H1 (cell line): ENCODE data around the gene BCL11A. TPM values are rescaled to one million over a fixed set of nuclear protein-coding genes. Genes with fewer than 3 reads are reported as not detected.
A peak's percentile ranks its signal among the peaks of the same experiment; 100 is the strongest.

Experiments used
- CTCF ChIA-PET: fragments of 300-600 bp; sonication (Branson Sonifier 250); formaldehyde crosslinking; loops from one replicate; lab custom pipeline; 2021; ENCODE audit not compliant: partially characterized antibody; lab: Charles Lee
- POLR2A ChIA-PET: fragments of 300-600 bp; sonication (Branson Sonifier 250); formaldehyde crosslinking; loops from one replicate; lab custom pipeline; 2021; ENCODE audit warnings: inconsistent platforms; ENCODE audit not compliant: partially characterized antibody; lab: Charles Lee
- DNase-seq, 2 experiments: peaks; one replicate each; pipeline versions ENCODE4 v3.0.0 to v3.0.0-alpha.2; 2010 to 2022; ENCODE audit warnings: low spot score in 2 of 2, low read depth in 1 of 2, mixed read lengths in 1 of 2
- FAIRE-seq: peaks from 2 replicates; lab custom pipeline; 2011; peaks lifted over from hg19 to GRCh38; lab: Jason Lieb, UNC
- H2AFZ ChIP-seq: 2 replicates; pipeline ENCODE4 v1.8.1; 2012; ENCODE audit warnings: low read length, inconsistent platforms
- H2AK5ac ChIP-seq: 2 replicates; pipeline ENCODE4 v1.6.1; 2013; ENCODE audit warnings: low read depth, low read length
- H2BK120ac ChIP-seq: replicated peaks from 2 replicates; pipeline ENCODE3; 2013; ENCODE audit warnings: low read depth, low read length, inconsistent platforms
- H2BK12ac ChIP-seq: 2 replicates; pipeline ENCODE4 v1.6.1; 2013; ENCODE audit warnings: low read depth, low read length
- H2BK15ac ChIP-seq: 2 replicates; pipeline ENCODE4 v1.6.1; 2013; ENCODE audit warnings: low read length
- H2BK20ac ChIP-seq: 2 replicates; pipeline ENCODE4 v1.6.1; 2013; ENCODE audit warnings: low read length
- H2BK5ac ChIP-seq: 2 replicates; pipeline ENCODE4 v1.6.1; 2013; ENCODE audit warnings: low read depth, low read length
- H3K14ac ChIP-seq: 2 replicates; pipeline ENCODE4 v1.6.1; 2013; ENCODE audit warnings: inconsistent platforms; ENCODE audit not compliant: insufficient read length
- H3K18ac ChIP-seq: 2 replicates; pipeline ENCODE4 v1.6.1; 2013; ENCODE audit warnings: low read length; ENCODE audit errors: extremely low read depth
- H3K23ac ChIP-seq: 2 replicates; pipeline ENCODE4 v1.6.1; 2013; ENCODE audit warnings: inconsistent platforms; ENCODE audit not compliant: insufficient read length
- H3K23me2 ChIP-seq: 2 replicates; pipeline ENCODE4 v1.6.1; 2013; ENCODE audit warnings: low read depth, low read length
- H3K27ac ChIP-seq: 2 replicates; pipeline ENCODE4 v1.6.1; 2011; ENCODE audit warnings: low read depth, low read length, inconsistent platforms
- H3K27me3 ChIP-seq, 4 experiments: replicated peaks in 1 of 4; 1 replicate in 1 of 4; 2 replicates in 3 of 4; pipeline versions ENCODE4 v1.6.1 to v1.8.1; 2011 to 2013; ENCODE audit warnings: low read length in 3 of 4, mild to moderate bottlenecking in 3 of 4, inconsistent platforms in 2 of 4, mixed read lengths in 2 of 4, moderate library complexity in 1 of 4; ENCODE audit not compliant: control insufficient read depth in 3 of 4, insufficient read depth in 3 of 4; ENCODE audit errors: extremely low read depth in 1 of 4
- H3K36me3 ChIP-seq, 4 experiments: 2 replicates each; pipeline versions ENCODE4 v1.6.1 to v1.8.1; 2011 to 2013; ENCODE audit warnings: mild to moderate bottlenecking in 4 of 4, low read length in 3 of 4, moderate library complexity in 2 of 4, control low read depth in 1 of 4, inconsistent platforms in 1 of 4; ENCODE audit not compliant: insufficient read depth in 4 of 4, control insufficient read depth in 2 of 4
- H3K4ac ChIP-seq: replicated peaks from 2 replicates; pipeline ENCODE3; 2013; ENCODE audit warnings: low read length, low read depth, mixed read lengths, inconsistent platforms; ENCODE audit not compliant: insufficient read length
- H3K4me1 ChIP-seq, 4 experiments: replicated peaks in 1 of 4; 1 replicate in 1 of 4; 2 replicates in 3 of 4; pipeline versions ENCODE4 v1.6.1 to v1.8.1; 2011 to 2013; ENCODE audit warnings: low read length in 3 of 4, inconsistent platforms in 2 of 4, mixed read lengths in 1 of 4; ENCODE audit not compliant: insufficient read depth in 4 of 4, control insufficient read depth in 3 of 4
- H3K4me2 ChIP-seq, 2 experiments: 2 replicates each; pipeline versions ENCODE4 v1.6.1 to v1.8.1; 2011 to 2013; ENCODE audit warnings: low read depth in 2 of 2, low read length in 2 of 2, control low read depth in 1 of 2, inconsistent platforms in 1 of 2, mild to moderate bottlenecking in 1 of 2; ENCODE audit not compliant: insufficient read depth in 1 of 2
- H3K4me3 ChIP-seq, 4 experiments: fragments of 200-600, 300-600 bp in 1 of 4; sonication (generic), shearing (Covaris generic), sonication (Bioruptor Twin) in 1 of 4; 2 replicates each; pipeline versions ENCODE4 v1.5.1 to v1.8.1; 2011 to 2016; ENCODE audit warnings: low read length in 4 of 4, low read depth in 3 of 4, control low read depth in 2 of 4, inconsistent platforms in 2 of 4, mild to moderate bottlenecking in 2 of 4, mixed read lengths in 1 of 4, moderate library complexity in 1 of 4; ENCODE audit not compliant: insufficient read depth in 2 of 4; ENCODE audit errors: extremely low read depth in 1 of 4
- H3K56ac ChIP-seq: replicated peaks from 2 replicates; pipeline ENCODE3; 2013; ENCODE audit warnings: low read depth, mild to moderate bottlenecking, mixed read lengths, low read length, inconsistent platforms; ENCODE audit not compliant: insufficient read length
- H3K79me1 ChIP-seq: 2 replicates; pipeline ENCODE4 v1.6.1; 2013; ENCODE audit warnings: low read depth, low read length, control low read depth
- H3K79me2 ChIP-seq, 2 experiments: 2 replicates each; pipeline versions ENCODE4 v1.6.1 to v1.8.1; 2012 to 2013; ENCODE audit warnings: low read length in 2 of 2, mild to moderate bottlenecking in 2 of 2, inconsistent platforms in 1 of 2; ENCODE audit not compliant: insufficient read depth in 2 of 2, control insufficient read depth in 1 of 2
- H3K9ac ChIP-seq, 4 experiments: replicated peaks in 1 of 4; 1 replicate in 1 of 4; 2 replicates in 3 of 4; pipeline versions ENCODE4 v1.6.1 to v1.8.1; 2011 to 2013; ENCODE audit warnings: low read depth in 3 of 4, low read length in 3 of 4, control low read depth in 2 of 4, mild to moderate bottlenecking in 2 of 4, moderate library complexity in 2 of 4, inconsistent platforms in 1 of 4; ENCODE audit errors: extremely low read depth in 1 of 4
- H3K9me3 ChIP-seq, 2 experiments: 2 replicates each; pipeline versions ENCODE4 v1.6.1 to v1.8.1; 2012 to 2013; ENCODE audit warnings: mild to moderate bottlenecking in 2 of 2, moderate library complexity in 2 of 2, control low read depth in 1 of 2, inconsistent platforms in 1 of 2, low read depth in 1 of 2, low read length in 1 of 2, mixed read lengths in 1 of 2; ENCODE audit not compliant: insufficient read depth in 2 of 2
- H4K20me1 ChIP-seq, 2 experiments: replicated peaks in 1 of 2; 2 replicates each; pipeline versions ENCODE3 to v1.8.1; 2011 to 2013; ENCODE audit warnings: inconsistent platforms in 2 of 2, low read length in 2 of 2, mild to moderate bottlenecking in 1 of 2; ENCODE audit not compliant: insufficient read depth in 2 of 2, control insufficient read depth in 1 of 2
- H4K5ac ChIP-seq: 2 replicates; pipeline ENCODE4 v1.6.1; 2013; ENCODE audit warnings: low read length, low read depth, mixed read lengths, inconsistent platforms; ENCODE audit not compliant: insufficient read length
- H4K8ac ChIP-seq: 2 replicates; pipeline ENCODE4 v1.8.0; 2013; ENCODE audit warnings: mild to moderate bottlenecking, moderate library complexity, low read length, inconsistent platforms; ENCODE audit not compliant: insufficient read depth; ENCODE audit errors: extremely low read depth
- H4K91ac ChIP-seq: replicated peaks from 2 replicates; pipeline ENCODE3; 2013; ENCODE audit warnings: low read length, mixed read lengths, inconsistent platforms; ENCODE audit not compliant: insufficient read length
- RNF2 ChIP-seq: fragments of 200-900, 300-1000 bp; sonication (generic); IDR thresholded peaks from 2 replicates; pipeline ENCODE4 v1.7.1; 2016; ENCODE audit warnings: borderline replicate concordance, low read depth, mild to moderate bottlenecking, antibody characterized with exemption, low read length; ENCODE audit not compliant: poor library complexity, severe bottlenecking; ENCODE audit errors: missing control alignments
- ZNF274 ChIP-seq: IDR thresholded peaks from 2 replicates; pipeline ENCODE4 v1.7.0; 2012; ENCODE audit warnings: low read length, borderline replicate concordance; ENCODE audit errors: extremely low read depth
- WGBS, 2 experiments: shearing (Covaris generic) in 1 of 2; methylation state at CpG; one replicate each; pipeline versions ENCODE4 v1.1.6 to v1.1.7; 2013 to 2015; ENCODE audit warnings: low lambda C conversion rate in 2 of 2, mixed read lengths in 2 of 2, inconsistent platforms in 1 of 2, low coverage in 1 of 2, missing lambda C conversion rate in 1 of 2; ENCODE audit not compliant: insufficient replicate concordance in 2 of 2, insufficient coverage in 1 of 2, insufficient read length in 1 of 2; ENCODE audit errors: extremely low coverage in 1 of 2, missing lambda C conversion rate in 1 of 2; 5-methylcytosine and 5-hydroxymethylcytosine counted together
- polyA plus RNA-seq, 7 experiments: library from polyadenylated mRNA; depleted of rRNA in 3 of 7; stranded (reverse) in 5 of 7; unstranded in 2 of 7; fragments of >200 nt in 5 of 7; fragments of 200-250 nt in 2 of 7; gene quantifications; 1 replicate in 5 of 7; 2 replicates in 1 of 7; 4 replicates in 1 of 7; pipeline versions ENCODE4 v1.2.1 to v1.2.3, GENCODE V29; 2011 to 2013; ENCODE audit warnings: missing spikeins in 2 of 7, mixed read lengths in 2 of 7
- total RNA-seq: library from RNA; stranded (reverse); fragmentation: NEBNext Ultra II Directional; extraction: Animal tissue kit (Norgen Biotek cat#: 25700); gene quantifications from 2 replicates; pipeline ENCODE4 v1.2.1, GENCODE V29; 2021
- TF ChIP-seq, protein P1 (sequence below): IDR thresholded peaks from 2 replicates; pipeline ENCODE4 v1.6.1; 2012; ENCODE audit warnings: inconsistent platforms

The BCL11A gene
- total and polyA plus RNA-seq, 2 of the 8 experiments (the other 6 are each of a cell fraction or from before 2014, with no cell fraction given): 11.9 to 59.3 TPM

DNA sequence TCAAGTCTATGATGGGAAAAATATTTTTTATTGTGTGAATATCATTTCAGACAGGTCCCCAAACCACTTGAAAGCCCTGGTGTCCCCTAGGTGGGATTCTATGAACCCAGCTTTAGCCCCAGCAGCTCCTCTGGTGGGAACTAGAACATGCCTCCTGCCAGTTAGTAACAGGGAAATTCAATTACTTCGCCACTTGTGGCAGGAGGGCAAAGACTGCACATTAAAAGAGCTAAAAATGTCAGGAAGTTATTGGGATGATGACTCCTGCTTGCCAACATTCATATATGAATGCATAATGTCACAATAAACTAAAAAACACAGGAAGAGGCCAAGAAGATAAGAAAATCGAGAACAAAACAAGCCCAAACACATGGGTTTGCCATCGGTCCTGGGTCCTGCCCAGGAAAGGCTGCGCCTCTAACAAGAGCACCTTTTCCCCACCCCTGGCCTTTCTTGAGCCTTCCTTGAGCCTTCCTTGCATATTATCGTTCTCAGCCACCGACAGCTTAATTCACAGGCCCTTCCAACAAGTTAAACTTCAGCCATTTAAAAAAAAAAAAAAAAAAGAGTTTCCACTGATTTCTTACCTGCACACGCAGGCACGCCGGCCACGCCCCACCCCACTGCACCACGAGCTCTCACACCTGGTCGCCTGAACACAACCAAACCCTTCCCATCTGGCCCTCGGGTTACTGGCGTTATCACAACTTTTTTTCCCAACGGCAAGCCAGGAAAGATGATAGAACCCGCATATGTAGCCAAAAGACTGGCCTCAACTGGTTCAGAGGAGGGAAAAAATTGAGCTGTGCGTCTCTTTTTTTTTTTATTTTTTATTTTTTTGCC, 23.4 kb downstream of the BCL11A start:
- Histone ChIP-seq H3K4ac (no peak overlapping the region), H3K23ac (no peak overlapping the region), H2BK120ac (no peak overlapping the region), H3K79me1 (peaks cover 10% of the 10 kb centered on the region; the same call in 1 of the 2 replicates), H3K79me2 (peaks cover 28 to 98% of the 10 kb centered on the region in 2 experiments), H4K91ac (no peak overlapping the region), H3K56ac (no peak overlapping the region), H2BK12ac (no peak overlapping the region), H2BK5ac (peak overlapping the region; percentile 5; the same call in 1 of the 2 replicates), H3K27ac (no peak overlapping the region), H4K8ac (no peak overlapping the region), H3K4me2 (peak overlapping the region in 1 of 2 experiments; percentile 73; a peak in 2 of 4 replicates), H3K36me3 (peaks cover 0 to 16% (median 2%) of the 10 kb centered on the region in 4 experiments; a peak in 4 of 8 replicates), H4K5ac (no peak overlapping the region), H3K4me3 (no peak overlapping the region), H2AFZ (no peak overlapping the region), H4K20me1 (peaks cover 18 to 22% of the 10 kb centered on the region in 2 experiments), H3K9ac (no peak overlapping the region), H3K9me3 (no peaks in the 10 kb centered on the region), H2AK5ac (no peak overlapping the region), H3K18ac (no peak overlapping the region), H3K4me1 (peaks cover 22 to 51% (median 33%) of the 10 kb centered on the region in 4 experiments), H3K27me3 (no peaks in the 10 kb centered on the region), H3K14ac (no peak overlapping the region), H2BK15ac (no peak overlapping the region), H3K23me2 (no peaks in the 10 kb centered on the region; the same call in 1 of the 2 replicates), H2BK20ac (peak overlapping the region; percentile 27; the same call in 1 of the 2 replicates)
- FAIRE-seq: no peak
- POLR2A ChIA-PET: interaction anchor here (0.8 to 2.5 kb wide), 9 partner anchors 7 to 26 kb away, joined by 3 to 9 read pairs (median 5); partner anchors contain the start of gene BCL11A
- 72% methylated on average over 16 of the region's 17 CpGs; no CpG with 5 or more reads in 1 of the 2 experiments for WGBS, 2 experiments
- no peak for DNase-seq
- CTCF ChIA-PET: interaction anchor here (0.7 to 2.3 kb wide), 7 partner anchors 8 to 233 kb away, joined by 3 to 10 read pairs (median 4); no protein-coding TSS in a partner anchor
- TF ChIP-seq RNF2: no peak
- no peak for TF ChIP-seq ZNF274
- TF ChIP-seq, protein P1, sequence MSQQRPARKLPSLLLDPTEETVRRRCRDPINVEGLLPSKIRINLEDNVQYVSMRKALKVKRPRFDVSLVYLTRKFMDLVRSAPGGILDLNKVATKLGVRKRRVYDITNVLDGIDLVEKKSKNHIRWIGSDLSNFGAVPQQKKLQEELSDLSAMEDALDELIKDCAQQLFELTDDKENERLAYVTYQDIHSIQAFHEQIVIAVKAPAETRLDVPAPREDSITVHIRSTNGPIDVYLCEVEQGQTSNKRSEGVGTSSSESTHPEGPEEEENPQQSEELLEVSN: no peak
